Stimulated activated CD4-positive, alpha-beta T cell treated with anti-CD3 and anti-CD28 coated beads, TNF-alpha, amount 100 ng/mL, for 48 hours (primary cell): ENCODE results near the gene RMI2.

ENCODE experiments used
- DNase-seq, 3 donors: peaks; one replicate each; pipeline ENCODE4 v3.0.0-alpha.2; 2020; ENCODE audit warnings: low read depth in 3 of 3

The RMI2 gene

DNA sequence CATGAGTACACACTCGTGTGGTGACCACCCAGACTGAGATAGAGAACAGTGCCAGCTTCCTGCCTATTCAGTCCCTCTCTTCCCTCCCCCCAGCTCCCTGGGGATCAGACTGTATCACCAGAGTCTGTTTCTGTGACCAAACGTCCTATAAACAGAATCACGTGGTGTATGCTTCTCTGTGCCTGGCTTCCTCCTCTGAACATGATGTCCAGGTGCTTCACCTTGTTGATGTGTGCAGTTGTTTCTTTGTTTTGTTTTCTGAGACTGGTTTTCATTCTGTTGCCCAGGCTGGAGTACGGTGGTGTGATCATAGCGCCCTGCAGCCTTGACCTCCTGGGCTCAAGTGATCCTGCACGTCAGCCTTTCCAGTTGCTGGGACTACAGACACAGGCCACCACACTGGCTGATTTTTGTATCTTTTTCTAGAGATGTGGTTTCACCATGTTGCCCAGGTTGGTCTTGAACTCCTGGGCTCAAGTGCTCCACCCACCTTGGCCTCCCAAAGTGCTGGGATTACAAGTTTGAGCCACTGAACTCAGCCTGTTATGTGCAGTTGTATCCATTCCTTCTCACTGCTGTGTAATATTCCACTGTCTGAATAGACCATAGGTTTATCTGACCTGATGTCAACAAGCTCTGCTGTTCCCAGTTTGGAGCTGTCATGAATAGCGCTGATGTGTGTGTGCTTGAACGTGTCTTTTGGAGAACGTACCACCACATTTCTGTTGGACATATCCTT is 35.2 kb upstream of the RMI2 start:
- DNase-seq, result no peak

DNA sequence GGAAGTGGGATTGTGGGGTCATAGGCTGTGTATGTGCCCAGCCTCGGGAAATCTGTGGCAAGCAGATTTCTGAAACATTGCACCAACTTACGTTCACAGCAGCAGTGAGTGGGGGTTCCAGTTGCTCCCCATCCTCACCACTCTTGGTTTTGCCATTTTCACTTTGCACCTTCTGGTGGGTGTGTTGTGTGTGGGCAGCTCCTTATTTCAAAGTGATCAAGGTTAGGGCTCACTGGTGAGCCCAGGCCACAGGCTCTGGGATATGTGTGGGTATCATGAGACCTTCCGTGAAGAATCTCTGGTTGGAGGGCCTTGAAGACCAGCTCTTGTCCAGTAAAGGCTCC is 34.7 kb upstream of the RMI2 start:
- DNase-seq, result no peak

DNA sequence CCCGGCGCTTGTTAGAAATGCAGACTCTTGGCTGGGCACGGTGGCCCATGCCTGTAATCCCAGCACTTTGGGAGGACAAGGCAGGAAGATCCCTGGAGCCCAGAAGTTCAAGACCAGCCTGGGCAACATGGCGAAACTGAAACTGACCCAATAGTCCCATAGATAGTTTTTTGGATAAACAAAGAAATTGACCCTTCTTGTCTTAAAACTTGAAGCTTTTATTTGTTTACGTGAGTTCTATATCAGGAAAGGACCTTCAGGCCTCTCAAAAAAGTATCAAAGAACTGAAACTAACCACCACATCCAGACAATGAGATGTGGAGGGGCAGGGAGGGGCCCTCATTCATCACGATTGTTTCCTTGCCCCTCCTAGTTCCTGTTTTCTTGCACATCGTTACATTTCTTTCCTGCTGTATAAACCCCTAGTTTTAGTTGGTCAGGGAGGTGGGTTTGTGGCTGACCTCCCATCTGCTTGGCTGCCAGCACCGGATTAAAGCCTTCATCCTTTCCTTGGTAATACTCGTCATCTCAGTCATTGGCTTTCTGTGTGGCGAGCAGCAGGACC is 34.2 kb upstream of the RMI2 start:
- no peak for DNase-seq

DNA sequence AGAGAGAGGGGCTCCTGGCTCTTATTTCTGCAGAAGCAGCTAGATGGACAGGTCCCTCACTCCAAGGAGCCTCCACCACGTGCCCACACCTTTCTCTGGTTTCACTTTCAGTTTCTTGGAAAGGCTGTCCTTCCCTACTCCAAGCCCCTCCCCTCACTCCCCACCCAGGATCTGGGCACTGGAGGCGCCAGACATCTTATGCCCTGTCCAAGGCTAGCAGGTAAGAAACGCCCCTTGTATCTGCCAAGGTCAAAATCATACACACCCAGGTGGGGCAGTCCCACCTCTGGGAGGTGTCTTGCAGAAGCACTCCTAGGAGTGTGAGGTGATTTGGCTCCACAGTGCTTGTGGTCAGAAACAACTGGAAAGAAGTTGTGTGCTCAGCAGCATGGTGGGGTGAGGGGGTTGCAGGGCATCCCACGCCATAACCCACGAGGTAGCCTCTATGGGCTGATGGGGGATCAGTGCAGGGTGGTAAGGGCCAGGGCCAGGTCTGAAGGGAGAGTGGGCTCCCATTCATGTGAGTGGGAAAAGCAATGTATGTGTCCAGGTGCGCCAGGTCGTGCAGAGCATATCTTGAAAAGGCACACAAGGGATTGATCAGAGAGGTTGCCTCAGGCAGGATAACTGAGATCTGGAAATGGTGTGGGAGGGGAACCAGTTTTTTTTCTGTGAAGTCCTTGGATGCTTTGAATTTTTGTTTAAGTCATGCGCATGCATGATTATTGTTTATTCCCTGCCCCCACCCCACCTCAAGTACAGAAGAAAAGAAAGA is 32.4 kb upstream of the RMI2 start:
- DNase-seq, result no peak

DNA sequence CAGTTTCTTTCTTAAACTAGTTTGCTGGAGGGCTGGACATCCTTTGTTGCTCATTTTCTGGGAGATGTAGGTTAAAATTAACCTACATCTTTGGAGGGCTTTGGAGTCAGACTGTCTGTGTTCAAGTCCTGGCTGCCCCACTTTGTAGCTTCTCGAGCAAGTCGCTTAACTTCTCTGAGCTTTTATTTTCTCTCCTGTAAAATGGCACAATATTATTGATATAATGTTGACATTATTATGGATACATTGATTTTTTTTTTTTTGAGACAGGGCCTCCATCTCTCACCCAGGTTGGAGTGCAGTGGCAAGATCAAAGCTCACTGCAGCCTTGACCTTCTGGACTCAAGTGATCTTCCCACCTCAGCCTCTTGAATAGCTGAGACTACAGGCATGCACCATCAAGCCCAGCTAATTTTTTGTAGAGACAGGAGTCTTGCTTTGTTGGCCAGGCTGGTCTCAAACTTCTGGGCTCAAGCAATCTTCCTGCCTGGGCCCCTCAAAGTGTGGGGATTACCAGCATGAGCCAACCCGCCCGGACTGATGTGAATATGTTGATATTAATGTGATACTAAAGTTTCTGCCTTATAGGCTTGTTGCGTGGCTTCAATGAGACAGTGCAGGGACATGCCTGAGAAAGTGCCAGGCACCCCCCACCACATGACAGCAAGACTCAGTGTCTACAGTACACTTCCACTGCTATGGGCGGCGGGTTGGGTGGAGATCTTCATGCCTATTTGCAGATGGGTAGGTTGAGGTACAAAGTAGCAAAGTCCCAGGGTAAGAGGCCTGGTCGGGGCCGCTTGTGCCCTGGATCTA is 31.6 kb upstream of the RMI2 start:
- no peak for DNase-seq

GRCh38 chr16:11314309-11314894 is 30.9 kb upstream of the RMI2 start:
- DNase-seq, result no peak

DNA sequence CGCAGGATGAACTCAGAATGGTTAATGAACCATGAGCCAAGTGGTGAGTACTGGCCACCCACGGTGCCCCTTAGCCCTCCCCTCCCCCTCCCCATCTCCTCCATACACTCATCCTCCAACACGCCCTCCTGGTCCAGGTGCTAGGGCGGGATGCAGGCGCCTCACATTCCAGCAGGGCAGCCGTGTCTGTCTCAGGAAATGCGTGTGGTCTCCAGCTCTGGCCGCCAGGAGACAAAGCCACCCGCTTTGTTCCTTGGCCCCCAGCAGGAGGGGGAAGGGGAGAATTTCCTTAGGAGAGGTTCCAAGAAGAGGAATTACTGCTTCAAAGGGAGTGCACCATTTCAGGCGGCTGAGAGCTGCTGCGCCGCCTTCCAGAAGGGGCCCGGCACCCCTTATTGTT is 29.7 kb upstream of the RMI2 start:
- no peak for DNase-seq

GRCh38 chr16:11316331-11317015 is 28.8 kb upstream of the RMI2 start:
- no peak for DNase-seq

- DNase-seq, result no peak
Observed at GRCh38 chr16:11318817-11319216, 26.4 kb upstream of the RMI2 start.

GRCh38 chr16:11319529-11320146 is 25.6 kb upstream of the RMI2 start:
- DNase-seq, result no peak

GRCh38 chr16:11320170-11320569 is 25.1 kb upstream of the RMI2 start:
- no peak for DNase-seq

DNA sequence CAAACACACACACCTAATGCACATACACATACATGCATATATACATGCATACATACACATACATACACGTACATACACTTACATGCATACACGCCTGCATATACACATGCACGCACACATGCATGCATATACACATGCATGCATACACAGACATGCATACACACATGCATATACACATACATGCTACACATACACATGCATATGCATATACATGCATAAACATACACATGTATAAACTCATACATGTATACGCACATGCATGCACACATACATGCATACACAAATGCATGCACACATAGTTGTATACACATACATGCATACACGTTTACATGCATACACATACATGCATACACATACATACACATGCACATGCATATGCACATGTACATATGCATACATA is 23.6 kb upstream of the RMI2 start:
- DNase-seq, result no peak

GRCh38 chr16:11322823-11323222 is 22.4 kb upstream of the RMI2 start:
- DNase-seq, result no peak

DNA sequence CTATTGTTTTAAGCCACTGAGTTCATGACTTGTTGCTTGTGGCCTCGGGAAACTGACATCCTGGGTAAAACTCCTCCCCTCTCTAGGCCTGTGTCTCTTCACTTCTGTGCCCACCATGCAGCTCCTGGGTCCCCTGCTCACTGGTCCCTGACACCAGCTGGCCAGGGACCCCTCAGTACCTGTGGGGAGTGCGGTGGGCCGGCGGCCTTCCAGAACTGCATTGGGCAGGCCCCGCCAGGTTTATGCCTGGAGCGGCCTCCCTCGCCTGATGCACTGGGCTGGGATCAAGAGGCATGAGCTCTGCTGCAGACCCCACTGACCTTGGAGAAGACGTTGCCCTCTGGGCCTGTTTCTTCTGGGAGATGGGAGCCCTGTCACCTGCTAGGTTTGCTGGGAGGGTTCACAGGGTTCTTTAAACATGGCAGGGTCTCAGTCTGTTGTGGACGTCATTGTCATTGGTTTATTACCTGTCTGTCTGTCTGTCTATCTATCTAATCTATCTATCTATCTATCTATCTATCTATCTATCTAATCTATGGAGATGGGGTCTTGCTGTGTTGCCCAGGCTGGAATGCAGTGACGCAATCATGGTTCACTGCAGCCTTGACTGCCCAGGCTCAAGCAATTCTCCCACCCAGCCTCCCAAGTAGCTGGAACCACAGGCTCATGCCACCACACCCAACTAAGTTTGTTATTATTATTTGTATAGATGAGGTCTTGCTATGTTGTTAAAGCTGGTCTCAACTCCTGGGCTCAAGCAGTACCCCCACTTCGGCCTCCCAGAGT is 21.5 kb upstream of the RMI2 start:
- no peak for DNase-seq

DNA sequence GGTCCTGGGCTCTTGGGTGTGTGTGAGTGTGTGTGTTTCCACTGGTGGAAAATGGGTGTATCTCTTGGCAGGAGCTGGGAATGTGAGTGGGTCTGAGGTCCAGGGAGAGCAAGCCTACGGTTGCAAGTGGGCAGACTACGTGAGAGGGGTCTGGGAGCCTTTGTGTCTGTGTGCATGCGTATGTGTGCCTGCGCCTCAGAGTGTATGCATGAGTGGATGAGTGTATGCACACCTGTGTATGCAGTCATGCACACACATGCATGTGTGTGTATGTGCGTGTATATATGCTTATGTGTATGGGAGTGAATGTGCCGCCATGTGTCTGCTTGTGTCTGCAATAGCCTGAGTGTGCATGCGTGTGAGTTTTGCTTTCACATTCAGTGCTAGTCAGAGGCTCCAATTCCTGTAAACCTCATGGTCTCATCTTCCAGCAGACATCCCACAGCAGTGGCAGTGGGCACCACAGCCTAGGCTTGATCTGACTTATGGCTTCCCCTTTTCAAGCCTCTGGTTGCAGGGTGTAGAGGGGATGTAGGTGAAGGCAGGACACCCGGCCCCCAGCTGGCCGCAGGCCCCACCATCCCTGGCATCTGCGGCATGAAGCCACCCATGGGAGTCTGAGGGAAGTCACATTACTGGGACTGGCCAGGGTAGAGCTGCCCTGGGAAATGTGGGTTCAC is 19.7 kb upstream of the RMI2 start:
- DNase-seq, result peak in 1 of 3 donors; percentile 28

DNA sequence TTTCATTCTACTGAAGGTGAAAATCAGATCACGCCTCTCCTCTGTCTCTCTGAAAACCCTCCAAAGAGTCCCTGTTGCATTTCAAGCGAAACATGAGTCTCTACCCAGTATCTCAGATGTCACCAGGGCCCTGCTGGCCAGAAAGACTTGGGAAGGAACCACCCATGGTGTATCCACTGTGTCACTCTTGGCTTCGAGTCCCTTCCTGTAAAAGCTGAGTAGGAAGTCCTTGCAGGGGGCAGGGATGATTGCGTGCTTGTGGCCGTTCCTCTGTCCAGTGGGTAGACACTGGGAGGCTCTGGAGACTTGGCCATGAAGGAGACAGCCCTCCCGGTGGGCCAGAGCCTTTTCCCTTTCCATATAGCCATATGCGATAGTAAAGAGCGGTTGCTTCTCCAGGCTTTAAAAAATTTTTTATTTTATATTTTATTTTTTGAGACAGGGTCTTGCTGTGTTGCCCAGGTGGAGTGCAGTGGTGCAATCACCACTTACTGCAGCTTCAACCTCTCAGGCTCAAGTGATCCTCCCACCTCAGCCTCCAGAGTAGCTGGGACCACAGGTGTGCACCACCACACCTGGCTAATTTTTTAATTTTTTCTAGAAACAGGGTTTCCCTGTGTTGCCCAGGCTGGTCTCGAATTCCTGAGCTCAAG is 19.0 kb upstream of the RMI2 start:
- DNase-seq, result no peak

DNA sequence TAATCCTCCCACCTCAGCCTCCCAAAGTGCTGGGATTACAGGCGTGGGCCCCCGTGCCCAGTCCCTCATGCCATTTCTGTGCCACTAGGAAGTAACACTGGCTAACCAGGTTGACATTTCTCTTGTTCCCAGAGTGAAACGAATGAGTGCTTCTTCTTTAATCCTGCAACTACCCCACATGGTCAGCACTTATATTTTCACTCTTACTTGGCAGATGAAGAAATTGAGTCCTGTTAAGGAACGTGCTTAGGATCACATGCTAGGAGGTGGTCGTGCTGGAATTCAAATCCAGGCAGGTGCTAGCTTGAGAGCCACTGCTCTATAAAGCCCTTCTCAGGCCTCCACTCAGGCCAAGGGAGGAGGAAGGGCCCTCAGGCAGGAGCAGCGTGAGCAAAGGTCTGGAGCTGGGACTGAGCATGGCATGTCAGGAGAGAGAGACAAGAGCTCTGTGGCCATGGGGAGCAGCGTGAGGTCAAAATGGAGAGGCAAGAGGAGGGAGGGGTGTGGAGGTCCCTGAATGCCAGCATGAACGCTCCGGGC is 18.5 kb upstream of the RMI2 start:
- no peak for DNase-seq

DNA sequence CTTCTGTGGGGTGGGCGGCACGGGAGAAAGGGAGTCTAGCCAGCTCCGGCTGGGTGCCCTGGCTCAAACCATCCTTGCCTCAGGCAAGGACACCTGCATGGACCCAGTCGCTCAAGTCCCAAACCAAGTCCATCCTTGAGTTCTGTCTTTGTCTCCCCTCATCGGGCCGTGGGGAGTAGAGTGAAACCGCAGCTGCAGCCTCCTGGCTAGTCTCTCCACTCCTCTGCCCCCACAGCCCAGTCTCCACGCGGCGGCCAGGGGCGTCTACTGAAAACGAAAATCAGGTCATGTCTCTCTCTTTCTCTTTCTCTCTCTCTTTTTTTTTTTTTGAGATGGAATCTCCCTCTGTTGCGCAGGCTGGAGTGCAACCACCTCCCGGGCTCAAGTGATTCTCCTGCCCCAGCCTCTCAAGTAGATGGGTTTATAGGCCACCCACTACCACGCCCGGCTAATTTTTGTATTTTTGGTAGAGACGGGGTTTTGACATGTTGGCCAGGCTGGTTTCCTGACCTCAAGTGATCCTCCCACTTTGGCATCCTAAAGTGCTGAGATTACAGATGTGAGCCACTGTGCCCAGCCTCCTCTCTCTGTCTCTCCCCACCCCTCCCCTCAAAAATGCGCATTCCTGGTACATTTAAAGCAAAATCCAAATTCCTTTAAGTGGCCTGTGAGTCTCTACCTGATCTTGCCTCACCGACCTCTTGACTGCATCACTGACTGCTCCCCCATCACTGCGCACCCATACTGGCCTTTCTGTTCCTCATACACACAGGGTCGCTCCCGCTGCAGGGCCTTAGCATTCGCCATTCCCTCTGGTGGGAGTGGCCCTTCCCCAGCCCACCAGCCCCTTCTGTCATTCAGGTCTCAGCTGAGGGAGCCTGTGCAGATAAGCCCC is 17.7 kb upstream of the RMI2 start:
- no peak for DNase-seq
